GM06990 (cell line): Measurements from ENCODE around the gene OSBPL10.

Experiments used
- DNase-seq: peaks from one replicate; pipeline ENCODE4 v3.0.0-alpha.2; 2011; ENCODE audit not compliant: insufficient read length; ENCODE audit errors: extremely low read depth
- H3K27me3 ChIP-seq: replicated peaks from 2 replicates; pipeline ENCODE4 v1.6.0; 2011; ENCODE audit warnings: low read length; ENCODE audit not compliant: control insufficient read depth, insufficient read depth
- H3K36me3 ChIP-seq: 2 replicates; pipeline ENCODE4 v1.5.1; 2011; ENCODE audit warnings: low read length; ENCODE audit not compliant: control insufficient read depth, insufficient read depth
- H3K4me3 ChIP-seq: replicated peaks from 2 replicates; pipeline ENCODE4 v1.5.1; 2011; ENCODE audit warnings: low read depth, mild to moderate bottlenecking, control low read depth, low read length
- TF ChIP-seq, protein P1 (sequence below): IDR thresholded peaks from 2 replicates; pipeline ENCODE4 v1.5.1; 2011; ENCODE audit warnings: low read length, control low read depth, mild to moderate bottlenecking, inconsistent platforms; ENCODE audit not compliant: insufficient read depth, poor library complexity, severe bottlenecking

Gene OSBPL10

DNA sequence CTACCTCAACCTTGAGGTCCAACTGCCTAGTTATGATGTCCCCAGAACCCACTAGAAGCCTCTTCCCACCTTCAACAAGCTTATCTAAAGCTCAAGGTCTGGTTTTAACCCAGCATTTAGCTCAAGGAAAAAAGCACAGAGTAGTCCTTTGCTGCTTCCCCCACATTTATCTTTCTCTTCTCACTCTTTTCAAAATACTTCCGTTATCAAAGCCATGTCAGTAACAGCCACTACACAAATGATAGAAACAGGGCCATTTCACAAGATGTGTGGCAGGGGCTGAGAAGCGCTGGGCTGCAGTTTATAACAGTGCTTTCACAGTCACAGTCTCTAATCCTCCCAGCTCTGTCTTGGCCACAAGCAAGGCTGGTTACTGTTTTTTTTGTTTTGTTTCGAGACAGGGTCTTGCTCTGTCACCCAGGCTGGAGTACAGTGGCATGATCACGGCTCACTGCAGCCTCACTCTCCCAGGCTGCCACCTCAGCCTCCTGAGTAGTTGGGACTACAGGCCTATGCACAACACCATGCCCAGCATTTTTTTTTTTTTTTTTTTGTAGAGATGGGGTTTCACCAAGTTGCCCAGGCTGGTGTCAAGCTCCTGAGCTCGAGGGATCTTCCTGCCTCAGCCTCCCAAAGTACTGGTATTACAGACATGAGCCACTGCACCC lies 218.8 kb downstream of the OSBPL10 start:
- no peak for DNase-seq
- H3K36me3 ChIP-seq = no peaks in the 10 kb centered on the region
- TF ChIP-seq, protein P1, sequence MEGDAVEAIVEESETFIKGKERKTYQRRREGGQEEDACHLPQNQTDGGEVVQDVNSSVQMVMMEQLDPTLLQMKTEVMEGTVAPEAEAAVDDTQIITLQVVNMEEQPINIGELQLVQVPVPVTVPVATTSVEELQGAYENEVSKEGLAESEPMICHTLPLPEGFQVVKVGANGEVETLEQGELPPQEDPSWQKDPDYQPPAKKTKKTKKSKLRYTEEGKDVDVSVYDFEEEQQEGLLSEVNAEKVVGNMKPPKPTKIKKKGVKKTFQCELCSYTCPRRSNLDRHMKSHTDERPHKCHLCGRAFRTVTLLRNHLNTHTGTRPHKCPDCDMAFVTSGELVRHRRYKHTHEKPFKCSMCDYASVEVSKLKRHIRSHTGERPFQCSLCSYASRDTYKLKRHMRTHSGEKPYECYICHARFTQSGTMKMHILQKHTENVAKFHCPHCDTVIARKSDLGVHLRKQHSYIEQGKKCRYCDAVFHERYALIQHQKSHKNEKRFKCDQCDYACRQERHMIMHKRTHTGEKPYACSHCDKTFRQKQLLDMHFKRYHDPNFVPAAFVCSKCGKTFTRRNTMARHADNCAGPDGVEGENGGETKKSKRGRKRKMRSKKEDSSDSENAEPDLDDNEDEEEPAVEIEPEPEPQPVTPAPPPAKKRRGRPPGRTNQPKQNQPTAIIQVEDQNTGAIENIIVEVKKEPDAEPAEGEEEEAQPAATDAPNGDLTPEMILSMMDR = no peak
- no peak overlapping the region for H3K4me3 ChIP-seq
- no peaks in the 10 kb centered on the region; the same call in 1 of the 2 replicates for H3K27me3 ChIP-seq

DNA sequence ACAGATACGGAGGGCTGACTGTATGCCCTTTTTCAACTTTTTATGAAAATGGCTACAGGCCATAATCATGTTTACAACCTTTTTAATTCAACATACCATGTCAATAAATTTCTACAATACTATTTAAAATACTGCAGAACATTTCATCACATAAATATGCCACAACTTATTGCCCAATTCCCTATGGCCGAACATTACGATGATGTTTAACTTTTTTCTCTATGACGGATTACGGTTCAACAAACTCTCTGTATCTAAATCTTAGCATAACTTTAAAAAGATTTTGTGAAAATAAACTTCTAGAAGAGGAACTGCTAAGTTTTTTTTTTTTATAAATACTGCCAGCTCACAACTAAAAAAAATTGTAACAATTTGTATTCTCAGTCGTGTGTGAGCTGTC lies 220.4 kb downstream of the OSBPL10 start:
- Histone ChIP-seq H3K4me3 (no peak overlapping the region), H3K36me3 (no peaks in the 10 kb centered on the region), H3K27me3 (no peaks in the 10 kb centered on the region; the same call in 1 of the 2 replicates)
- no peak for DNase-seq
- TF ChIP-seq, protein P1 = no peak

DNA sequence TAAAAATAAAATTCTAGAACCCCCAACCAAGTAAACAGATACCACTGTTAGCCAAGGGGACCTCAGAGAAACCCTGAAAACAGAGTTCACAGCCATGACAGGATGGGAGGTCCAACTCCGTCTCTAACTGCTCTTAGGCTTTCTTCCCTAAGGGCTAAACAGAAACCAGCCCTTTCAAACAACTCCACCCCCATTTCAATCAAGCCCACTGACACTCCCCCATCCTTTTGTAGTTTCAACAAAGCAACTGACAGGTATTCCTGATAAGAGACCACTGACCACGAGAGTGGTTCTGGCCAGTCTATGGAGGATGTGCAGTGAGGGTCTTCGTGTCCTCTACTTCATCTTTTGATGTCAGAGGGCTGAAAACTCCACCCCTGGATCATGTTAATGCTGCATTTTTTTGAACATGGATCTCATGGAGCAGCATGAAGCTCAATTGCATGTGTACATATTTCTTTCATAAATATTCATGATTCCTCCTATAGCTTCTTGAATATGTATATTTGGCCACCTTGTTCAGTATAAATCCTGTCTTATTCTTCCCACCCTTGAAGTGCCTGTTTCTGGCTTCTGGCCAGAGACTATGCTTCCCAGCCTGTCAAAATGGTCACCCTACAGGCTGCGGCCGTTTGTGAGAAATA lies 222.6 kb downstream of the OSBPL10 start:
- TF ChIP-seq, protein P1 = no peak
- H3K36me3 ChIP-seq = no peaks in the 10 kb centered on the region
- H3K4me3 ChIP-seq = no peak overlapping the region
- no peak for DNase-seq
- no peaks in the 10 kb centered on the region; the same call in 1 of the 2 replicates for H3K27me3 ChIP-seq

DNA sequence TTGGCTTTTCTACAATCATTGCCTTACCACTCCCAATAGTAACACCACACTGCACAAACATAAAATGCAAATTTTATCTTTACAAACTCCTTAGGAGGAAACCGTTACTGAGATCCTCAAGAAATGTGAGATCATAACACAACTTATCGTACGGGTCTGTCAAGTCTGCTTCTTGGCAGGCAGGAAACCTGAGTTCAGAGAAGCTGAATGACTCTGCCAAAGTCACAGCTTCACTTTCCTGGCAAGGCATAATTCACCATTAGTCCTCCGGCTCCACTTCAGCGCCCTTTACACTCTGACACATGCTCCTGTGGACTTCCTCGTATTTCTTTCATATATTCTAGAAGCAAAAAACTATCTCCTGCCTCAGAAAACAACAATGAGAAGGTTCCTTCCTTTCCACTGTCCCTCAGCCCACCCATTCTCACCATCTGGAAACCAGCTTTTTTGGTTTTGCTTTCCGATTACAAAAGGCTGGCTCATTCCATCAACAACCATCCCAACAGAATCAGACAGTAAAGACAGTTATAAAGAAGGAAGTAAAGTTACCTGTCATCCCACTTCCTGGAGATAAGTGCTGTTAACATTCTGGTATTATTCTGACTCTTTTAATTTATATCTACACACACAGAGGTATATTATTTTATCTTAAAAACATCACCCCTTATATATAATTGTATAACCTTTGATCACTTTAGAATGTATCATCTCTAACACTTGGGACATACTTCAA lies 225.0 kb downstream of the OSBPL10 start:
- Histone ChIP-seq H3K4me3 (no peak overlapping the region), H3K27me3 (peaks cover 2% of the 10 kb centered on the region), H3K36me3 (no peaks in the 10 kb centered on the region)
- TF ChIP-seq, protein P1 = no peak
- DNase-seq = no peak

DNA sequence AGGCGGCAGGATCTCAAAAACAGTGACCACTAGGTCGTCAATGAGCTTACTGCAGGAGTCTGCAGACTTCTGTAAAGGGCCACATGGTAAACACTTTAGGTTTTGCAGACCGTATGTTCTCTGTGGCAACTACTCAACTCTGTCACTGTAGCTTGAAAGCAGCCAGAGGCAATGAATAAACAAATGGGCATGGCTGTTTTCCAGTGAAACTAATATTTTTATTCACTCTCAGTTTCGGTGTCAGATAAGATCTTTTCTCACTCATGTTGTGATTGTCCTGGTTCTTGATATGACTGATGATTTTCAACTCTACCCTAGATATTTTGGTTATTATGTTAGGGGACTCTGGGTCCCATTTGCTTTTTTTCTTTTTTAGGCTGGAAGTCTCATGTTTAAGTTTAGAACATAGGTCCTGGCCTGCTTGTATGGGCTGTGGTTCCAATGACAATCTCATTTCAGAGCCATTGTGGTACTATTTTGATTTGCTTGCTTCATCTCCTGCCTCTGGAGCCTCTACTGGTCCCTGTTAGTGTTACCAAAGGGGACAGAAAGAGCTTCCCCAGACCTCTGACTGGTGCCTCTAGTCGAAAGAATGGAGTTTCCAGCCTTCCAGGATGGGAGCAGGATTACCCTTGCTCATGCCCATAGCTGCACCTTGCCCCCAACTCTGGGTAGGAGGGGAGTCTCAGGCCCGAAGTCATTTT lies 226.3 kb downstream of the OSBPL10 start:
- Histone ChIP-seq H3K36me3 (no peaks in the 10 kb centered on the region), H3K27me3 (peaks cover 2% of the 10 kb centered on the region), H3K4me3 (no peak overlapping the region)
- TF ChIP-seq, protein P1 = no peak
- DNase-seq = peak; percentile 39
